ENCODE data around the gene IRF8.

DNA sequence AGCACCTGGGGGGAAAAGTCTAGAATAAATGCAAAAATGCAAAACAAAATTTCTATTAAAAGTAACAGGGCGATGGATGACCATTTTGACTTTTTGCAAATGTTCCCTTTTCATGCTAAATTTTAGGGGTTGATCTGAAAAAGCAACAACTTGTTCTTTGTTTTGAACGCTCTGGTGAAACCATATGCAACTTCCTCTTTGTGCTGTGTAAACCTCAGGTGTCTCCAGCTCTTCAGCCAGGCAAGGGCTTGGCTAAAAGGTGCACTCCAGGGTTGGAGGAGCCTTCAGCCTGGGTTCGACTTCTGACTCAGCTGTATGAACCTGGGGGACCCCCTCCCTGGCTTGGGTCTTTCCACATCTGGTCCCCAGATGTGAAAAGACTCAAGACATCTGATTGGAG, 9.5 kb downstream of the IRF8 start:
- TF ChIP-seq POLR2A (IDR thresholded peaks at IDR 0.05; ENCODE audit: low read length) (no peak), GATA1 (IDR thresholded peaks at IDR 0.05; ENCODE audit: low read depth, low read length) (no peak)

Measured in erythroblast (primary cell).